HG02840 (cell line): ENCODE measurements around the gene AKAP3.

Experiments
- ATAC-seq: cut with Tn5 transposase; IDR thresholded peaks from one replicate; pipeline ENCODE4 v1.9.1; 2021; ENCODE audit warnings: mild to moderate bottlenecking, moderate library complexity, moderate number of reproducible peaks; ENCODE audit not compliant: unreplicated experiment, low FRiP score

The AKAP3 gene

DNA sequence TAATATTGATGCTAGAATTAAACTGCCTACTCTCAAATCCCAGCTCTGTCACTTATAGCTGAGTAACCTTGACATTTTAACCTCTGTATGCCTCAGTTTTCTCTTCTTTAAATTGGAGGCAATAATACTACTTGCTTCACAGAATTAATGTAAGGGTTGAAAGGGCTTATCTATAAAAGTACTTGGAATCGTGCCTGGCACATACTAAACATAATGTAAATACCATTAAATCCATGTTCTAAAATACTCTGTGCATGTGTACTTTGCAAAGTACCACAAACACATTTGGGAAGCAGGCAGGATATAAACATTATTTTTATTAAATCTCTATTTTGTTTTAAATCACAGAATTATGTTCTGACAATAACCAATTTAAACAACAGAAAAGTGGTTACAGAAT is 44.9 kb downstream of the AKAP3 start:
- ATAC-seq: no peak

DNA sequence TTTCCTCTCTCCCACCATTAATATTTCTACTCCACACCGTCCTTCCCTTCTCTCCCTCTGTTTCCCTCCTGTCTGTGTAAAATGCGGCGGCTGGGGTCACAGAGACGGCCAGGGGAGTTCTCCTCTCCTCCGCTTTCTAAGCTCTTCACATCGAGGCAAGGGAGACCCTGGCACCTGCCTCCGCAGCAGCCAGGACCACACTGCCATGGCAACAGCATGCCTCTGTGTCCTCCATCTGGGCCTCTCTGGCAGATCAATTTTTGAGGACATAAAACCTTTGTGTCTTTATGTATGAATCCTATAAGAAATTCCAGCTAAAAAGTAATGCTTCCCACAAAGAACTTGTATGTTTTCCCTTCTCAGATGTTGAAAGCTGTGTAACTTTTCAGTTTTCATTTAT is 45.4 kb downstream of the AKAP3 start:
- no peak for ATAC-seq

DNA sequence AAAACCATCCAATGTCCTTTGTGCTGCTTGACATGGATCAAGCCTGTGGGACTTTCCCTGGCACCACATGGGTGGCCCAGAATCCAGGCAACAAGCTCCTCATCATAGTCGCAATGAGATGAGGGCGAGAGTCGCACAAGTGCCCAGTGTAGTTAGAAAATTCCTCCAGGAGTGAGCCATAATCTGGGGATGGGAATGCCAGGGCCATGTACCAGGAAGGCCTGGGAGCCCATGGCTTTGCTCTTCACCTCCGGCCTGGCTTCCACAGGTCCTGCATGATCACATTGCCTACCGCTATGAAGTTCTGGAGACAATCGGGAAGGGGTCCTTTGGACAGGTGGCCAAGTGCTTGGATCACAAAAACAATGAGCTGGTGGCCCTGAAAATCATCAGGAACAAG is 53.0 kb downstream of the AKAP3 start:
- ATAC-seq: no peak

DNA sequence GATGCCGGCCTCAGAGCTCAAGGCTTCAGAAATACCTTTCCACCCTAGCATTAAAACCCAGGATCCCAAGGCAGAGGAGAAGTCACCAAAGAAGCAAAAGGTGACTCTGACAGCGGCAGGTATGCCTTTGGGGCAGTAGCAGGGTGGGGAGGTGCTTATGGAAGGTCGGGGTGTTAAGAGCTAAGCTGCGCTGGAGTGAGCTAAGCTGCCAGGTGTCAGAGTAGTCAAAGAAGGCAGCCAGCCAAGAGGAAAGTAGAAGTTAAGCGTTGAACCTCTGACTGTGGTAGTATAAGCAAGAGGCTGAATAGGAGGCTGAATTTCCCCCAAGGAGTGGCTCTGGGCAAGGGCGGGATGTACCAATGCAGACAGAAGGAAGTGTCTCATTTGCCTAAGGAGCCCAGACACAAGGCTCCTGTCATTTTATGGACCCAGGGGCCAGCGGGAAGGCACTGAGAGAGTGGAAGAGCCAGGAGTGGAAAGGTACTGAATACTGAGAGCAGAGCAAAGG is 57.6 kb downstream of the AKAP3 start:
- no peak for ATAC-seq

DNA sequence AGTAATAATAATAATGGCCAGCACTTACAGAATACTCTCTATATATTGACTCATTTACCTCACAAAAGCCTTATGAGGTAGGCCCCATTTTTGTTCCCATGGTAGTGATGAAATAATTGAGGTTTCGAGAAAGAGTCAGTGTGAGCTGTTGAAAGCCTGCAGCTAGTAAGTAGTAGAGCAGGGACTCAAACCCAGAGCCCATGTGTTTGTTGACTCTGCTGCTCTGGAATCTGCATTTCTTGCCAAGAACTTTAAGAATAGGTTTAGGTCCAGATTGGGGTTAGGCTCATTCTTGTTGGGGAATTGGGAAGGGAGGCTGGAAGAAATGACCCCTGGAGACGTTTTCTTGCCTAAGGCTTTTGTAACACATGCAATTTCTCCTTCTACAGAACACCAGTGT is 58.9 kb downstream of the AKAP3 start:
- no peak for ATAC-seq

DNA sequence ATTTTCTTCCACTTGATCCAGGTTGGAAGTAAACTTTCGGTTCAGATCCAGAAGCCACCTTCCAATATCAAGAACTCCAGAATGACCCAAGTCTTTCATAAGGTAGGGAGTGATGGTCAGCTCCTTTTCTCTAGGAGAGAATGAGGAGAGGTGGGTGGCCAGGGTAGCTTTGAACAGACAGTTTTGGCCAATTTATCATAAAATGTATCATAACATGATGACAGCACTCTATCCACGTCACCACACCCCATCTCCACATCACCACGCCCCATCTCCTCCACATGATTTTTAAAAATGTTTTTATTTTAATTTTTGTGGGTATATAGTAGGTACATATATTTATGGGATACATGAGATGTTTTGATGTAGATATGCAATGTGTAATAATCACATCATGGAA is 59.9 kb downstream of the AKAP3 start:
- ATAC-seq: no peak

DNA sequence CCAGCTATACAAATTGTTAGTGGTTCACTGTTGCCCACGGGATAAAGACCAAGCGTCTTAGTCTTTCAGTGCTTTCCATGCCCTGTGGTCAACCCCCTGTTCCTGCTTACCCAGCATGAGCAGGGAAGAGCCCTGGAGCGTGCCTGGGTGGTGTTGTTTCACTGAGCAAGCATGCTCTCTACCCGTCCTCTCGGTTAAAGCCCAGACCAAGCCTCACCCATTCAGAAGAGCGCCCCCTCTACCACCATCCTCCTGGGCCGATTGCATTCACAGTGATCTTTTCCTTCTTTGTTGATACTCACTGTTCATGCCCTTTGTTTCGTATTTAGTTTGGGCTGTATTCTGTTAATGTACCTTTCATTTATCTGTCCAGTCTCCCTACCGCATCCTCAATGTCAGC is 61.7 kb downstream of the AKAP3 start:
- ATAC-seq: no peak

DNA sequence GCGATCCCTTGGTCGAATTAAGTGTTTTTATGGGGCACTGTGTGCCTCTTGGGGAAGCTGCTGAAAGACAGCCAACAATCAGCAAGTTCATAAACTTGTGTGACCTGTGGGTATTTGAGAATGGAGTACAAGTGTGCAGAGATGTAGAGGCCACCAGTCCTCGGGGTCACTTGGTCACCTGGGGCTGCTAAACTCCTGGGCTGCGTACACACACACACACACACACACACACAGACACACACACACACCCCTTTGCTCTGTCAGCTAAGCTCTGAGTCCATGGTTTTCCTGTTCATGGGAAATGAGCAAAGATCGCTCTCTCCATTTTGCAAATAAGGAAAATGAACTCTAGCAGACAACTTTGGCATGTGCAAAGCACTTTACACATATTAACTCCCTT is 62.4 kb downstream of the AKAP3 start:
- no peak for ATAC-seq

DNA sequence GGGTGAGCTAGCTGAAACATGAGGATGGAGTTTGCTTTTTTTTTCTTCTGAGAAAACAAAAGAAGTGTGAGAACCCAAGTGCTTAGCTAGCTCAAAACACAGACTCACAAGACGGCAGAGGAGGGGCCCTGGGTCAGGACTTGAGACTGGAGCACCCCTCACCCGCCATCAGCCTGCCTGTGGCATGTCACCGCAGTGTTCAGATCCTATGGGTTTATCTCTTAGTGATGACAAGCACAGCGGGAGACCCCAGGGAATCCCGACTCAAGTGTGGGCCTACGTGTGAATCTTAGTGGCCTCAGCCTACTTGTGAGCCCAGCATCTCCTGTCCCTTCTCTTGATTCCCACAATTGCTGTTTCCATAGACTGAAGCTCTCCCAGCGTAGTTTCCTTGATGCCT is 64.0 kb downstream of the AKAP3 start:
- no peak for ATAC-seq

DNA sequence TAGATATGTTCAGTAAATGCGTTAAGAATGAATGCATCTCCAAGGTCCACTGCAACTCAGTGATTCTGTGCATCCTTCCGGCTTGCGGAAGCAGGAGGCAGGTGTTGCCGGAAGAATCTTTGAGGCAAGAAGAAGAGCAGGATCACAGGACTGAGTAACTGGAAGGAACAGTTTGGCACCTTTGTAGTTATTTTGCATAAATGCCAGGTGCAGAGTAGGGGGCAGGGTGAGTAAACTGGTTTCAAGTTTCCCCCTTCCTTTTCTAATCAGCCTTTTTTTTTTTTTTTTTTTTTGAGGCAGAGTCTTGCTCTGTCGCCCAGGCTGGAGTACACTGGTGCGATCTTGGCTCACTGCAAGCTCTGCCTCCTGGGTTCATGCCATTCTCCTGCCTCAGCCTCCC is 64.6 kb downstream of the AKAP3 start:
- no peak for ATAC-seq

DNA sequence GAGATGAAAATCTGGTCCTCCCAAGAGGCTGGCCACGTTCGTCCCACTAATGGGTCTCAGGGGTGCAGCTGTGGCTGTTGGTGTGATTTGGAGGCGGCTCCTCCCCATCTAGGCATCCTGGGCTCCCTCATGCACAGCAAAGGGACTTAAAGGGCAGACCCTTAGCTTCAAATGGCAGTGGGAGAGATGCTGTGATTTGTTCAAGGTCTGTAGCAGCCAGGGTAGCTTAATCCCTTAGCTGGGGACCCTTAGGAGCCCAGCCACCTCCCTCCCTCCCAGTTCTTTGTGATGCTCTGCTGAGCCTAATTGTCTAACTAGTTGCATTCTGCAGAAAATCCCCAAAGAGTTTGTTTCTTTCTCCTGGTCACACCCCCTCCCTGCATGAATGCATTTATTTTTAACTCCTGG is 68.6 kb downstream of the AKAP3 start:
- no peak for ATAC-seq

DNA sequence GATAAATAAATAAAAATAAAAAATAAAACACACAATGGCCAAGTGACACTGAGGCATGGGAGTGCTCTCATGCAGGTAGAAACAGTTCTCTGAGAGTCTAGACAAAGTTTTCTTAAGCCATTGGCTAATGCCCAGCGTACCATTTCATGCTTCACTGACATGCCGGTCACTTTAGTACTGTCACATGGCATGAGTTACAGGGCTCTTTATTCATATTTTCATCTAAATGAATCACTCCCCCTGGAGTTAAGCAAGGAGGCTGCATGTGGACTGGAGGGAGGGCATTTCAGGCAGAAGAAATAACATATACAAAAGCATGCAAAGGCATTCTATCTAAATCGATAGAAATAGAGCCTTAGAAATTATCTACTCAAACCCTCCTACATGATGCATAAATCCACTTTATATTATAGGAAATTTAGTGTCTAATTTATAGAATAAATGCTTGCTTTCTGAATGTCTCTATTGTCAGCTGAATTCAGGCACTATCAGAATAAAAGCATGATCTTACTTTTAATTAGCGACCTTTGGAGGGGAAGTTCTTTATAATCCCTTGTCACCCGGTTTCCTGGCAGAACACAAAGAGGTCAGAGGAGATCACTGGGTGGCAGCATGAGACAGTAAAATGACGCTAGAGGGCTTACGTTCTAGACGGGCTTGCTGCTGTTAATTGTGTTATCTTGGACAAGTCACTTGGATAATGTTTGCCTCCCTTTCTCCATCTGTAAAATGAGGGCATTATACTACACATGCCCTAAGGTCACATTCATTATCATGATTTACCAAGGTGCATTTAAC is 69.3 kb downstream of the AKAP3 start:
- ATAC-seq: no peak

DNA sequence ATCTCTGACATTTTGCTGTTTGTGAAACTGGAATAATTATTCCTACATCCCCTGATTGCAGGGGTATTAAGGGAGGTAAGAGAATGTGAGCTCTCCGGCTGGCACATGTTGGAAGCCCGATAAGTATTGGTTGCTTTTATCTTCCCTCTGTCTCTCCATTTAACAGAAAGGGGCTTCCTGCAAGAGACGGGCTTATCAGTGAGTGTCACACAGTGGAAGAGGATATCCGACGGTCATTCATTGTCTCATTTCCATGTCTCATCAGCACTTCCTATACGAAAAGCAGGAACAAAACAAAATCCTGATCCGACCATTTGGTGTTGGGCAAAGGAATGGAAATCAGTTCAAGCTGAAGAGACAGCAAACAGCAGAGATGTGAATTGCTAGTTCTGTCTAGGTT is 76.2 kb downstream of the AKAP3 start:
- ATAC-seq: no peak

DNA sequence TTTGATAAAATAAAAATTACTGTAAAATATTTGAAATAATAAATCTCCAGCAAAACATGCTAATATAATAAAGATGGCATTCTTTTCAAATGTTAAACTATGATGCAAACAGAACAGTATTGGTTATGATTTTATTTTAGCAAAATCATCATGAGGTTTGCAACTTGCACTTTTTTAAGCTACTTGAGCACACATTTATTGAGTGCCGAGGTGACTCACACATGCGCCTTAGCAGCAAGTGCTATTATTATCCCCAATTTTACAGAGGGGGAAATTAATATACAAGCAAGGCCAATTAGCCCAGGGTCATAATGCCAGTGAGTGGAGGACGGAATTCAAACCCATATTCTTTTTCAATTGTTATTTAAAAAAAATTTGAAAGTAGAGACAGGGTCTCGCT is 79.6 kb downstream of the AKAP3 start:
- ATAC-seq: no peak

DNA sequence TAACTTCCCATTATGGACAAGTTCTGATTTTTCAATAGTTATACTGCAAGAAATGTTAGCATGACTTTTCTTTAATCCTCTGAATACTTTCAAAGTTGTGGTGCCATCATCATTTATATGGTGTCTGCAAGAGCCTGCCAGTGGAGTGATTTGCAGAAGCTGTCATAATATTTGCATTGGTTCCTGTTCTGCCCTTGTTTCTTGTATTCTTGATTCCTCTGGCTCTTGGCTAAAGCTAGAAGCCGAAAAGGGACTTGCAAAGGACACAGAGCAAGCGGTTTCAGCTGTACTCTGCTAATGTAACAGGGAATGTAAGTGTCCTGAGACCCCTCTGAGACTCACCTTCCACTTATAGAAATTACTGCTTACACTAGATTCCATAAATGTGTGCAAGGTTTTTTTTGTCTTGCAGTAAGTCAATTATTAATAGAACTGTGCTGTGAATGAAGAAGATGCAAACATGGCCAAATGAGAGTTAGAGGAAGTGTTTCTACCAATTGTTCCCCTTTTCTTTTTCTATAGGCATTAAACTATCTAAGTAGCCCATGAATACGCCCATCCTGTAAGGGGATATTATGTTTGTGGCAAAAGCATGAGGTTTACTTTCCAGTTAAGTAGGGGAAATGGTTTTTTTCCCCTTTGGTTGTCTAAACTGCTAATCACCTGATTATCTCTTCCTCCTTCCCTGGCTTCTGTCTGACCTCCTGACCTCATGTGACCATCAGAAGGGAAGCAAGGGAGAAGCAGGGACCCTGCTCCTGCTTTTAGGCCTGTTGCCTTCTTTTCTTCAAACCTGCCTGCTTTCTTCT is 81.6 kb downstream of the AKAP3 start:
- peak; percentile 47 for ATAC-seq

DNA sequence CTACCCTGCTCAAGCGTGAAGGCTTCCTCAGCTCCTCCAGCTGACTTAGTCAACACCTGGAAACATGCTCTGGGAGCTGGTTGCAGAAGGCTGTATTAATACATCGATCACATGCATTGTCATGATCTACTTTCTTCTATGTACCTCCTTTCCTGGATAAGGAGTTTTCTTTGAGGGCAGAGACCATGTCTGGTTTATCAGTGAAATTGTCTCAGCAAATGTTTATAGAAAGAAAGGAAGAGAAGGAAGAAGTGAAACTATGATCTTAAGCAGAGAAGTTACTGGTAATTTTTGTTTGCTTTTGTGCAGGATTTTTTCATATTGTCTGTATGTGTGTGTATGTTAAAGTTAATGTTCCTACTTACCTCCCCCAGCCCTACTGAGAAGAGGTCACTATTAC is 82.4 kb downstream of the AKAP3 start:
- ATAC-seq: no peak
